A549 (cell line): ENCODE measurements around the gene OR2L3. TPM values are rescaled to one million over a fixed set of nuclear protein-coding genes. Genes with fewer than 3 reads are reported as not detected.

ENCODE experiments used
- ATAC-seq, 2 experiments: fragments of 200-7000 bp in 1 of 2; fragments of >200 bp in 1 of 2; cut with Nextera tagmentation in 1 of 2; cut with Tn5 transposase in 1 of 2; 3 replicates each; pipeline versions ENCODE4 v1.8.0 to v1.9.1; 2018 to 2020; ENCODE audit warnings: mild to moderate bottlenecking in 1 of 2, moderate library complexity in 1 of 2
- CTCF ChIA-PET: fragments of 300-600 bp; sonication (Branson Sonifier 250); formaldehyde crosslinking; extraction: SDS; loops from one replicate; lab custom pipeline; 2021; ENCODE audit warnings: antibody characterized with exemption, inconsistent platforms; lab: Yijun Ruan, JAX
- POLR2A ChIA-PET: fragments of 350-600 bp; formaldehyde crosslinking; extraction: SDS; loops from one replicate; lab custom pipeline; 2021; ENCODE audit warnings: antibody characterized with exemption, inconsistent platforms; lab: Yijun Ruan, JAX
- DNase-seq, 2 experiments: peaks; one replicate each; pipeline versions ENCODE4 v3.0.0 to v3.0.0-alpha.2; 2011 to 2016; ENCODE audit warnings: low read depth in 1 of 2, low spot score in 1 of 2
- FAIRE-seq: peaks from 2 replicates; lab custom pipeline; 2011; peaks lifted over from hg19 to GRCh38; lab: Jason Lieb, UNC
- H3K27ac ChIP-seq, 2 experiments: fragments of >200 bp; sonication (Bioruptor Twin); formaldehyde crosslinking; 3 replicates each; pipeline ENCODE4 v1.5.1; 2016 to 2017
- H3K4me1 ChIP-seq: fragments of >200 bp; sonication (Bioruptor Twin); formaldehyde crosslinking; 3 replicates; pipeline ENCODE4 v1.6.1; 2016
- H3K4me2 ChIP-seq: fragments of >200 bp; sonication (Bioruptor Twin); formaldehyde crosslinking; 3 replicates; pipeline ENCODE4 v1.6.1; 2016
- H3K4me3 ChIP-seq: fragments of >200 bp; sonication (Bioruptor Twin); formaldehyde crosslinking; 3 replicates; pipeline ENCODE4 v1.5.1; 2016
- H3K9me3 ChIP-seq: fragments of >200 bp; sonication (Bioruptor Twin); formaldehyde crosslinking; 3 replicates; pipeline ENCODE4 v1.6.1; 2016
- BHLHE40 ChIP-seq: IDR thresholded peaks from 2 replicates; pipeline ENCODE4 v1.6.1; 2012; ENCODE audit warnings: low read depth, low read length, inconsistent platforms
- CBX2 ChIP-seq: fragments of 200-600 bp; sonication (generic); IDR thresholded peaks from 2 replicates; pipeline ENCODE4 v1.6.1; 2016; ENCODE audit warnings: low read depth, mild to moderate bottlenecking, borderline replicate concordance
- CHD2 ChIP-seq: fragments of 150-350 bp; IDR thresholded peaks from 2 replicates; pipeline ENCODE4 v1.6.1; 2014; ENCODE audit warnings: low read length; ENCODE audit not compliant: partially characterized antibody
- CHD4 ChIP-seq: fragments of 200-600 bp; sonication (generic); IDR thresholded peaks from 2 replicates; pipeline ENCODE4 v1.6.1; 2016; ENCODE audit warnings: antibody characterized with exemption, mild to moderate bottlenecking, borderline replicate concordance
- EHF ChIP-seq: fragments of 250-450 bp; sonication (Bioruptor Pico); IDR thresholded peaks from 2 replicates; pipeline ENCODE4 v1.5.0; 2020; ENCODE audit warnings: mild to moderate bottlenecking
- EHMT2 ChIP-seq: fragments of 200-600 bp; sonication (generic); IDR thresholded peaks from 2 replicates; pipeline ENCODE4 v1.6.1; 2016; ENCODE audit warnings: antibody characterized with exemption, low read depth, mild to moderate bottlenecking, moderate library complexity
- ELK1 ChIP-seq: fragments of 150-350 bp; IDR thresholded peaks from 2 replicates; pipeline ENCODE4 v1.6.1; 2014; ENCODE audit warnings: low read depth, mild to moderate bottlenecking, low read length
- FOSB ChIP-seq: fragments of 250-450 bp; sonication (Bioruptor Pico); IDR thresholded peaks from 2 replicates; pipeline ENCODE4 v1.5.0; 2020; ENCODE audit warnings: mild to moderate bottlenecking, moderate library complexity
- FOXS1 ChIP-seq: fragments of 250-450 bp; sonication (Bioruptor Pico); IDR thresholded peaks from 2 replicates; pipeline ENCODE4 v1.5.0; 2020; ENCODE audit warnings: mild to moderate bottlenecking, moderate library complexity
- GATA3 ChIP-seq: IDR thresholded peaks from 2 replicates; pipeline ENCODE4 v1.6.1; 2012; ENCODE audit warnings: borderline replicate concordance
- HES2 ChIP-seq: fragments of >200 bp; sonication (Bioruptor Twin); formaldehyde crosslinking; IDR thresholded peaks from 2 replicates; pipeline ENCODE4 v1.6.1; 2016
- HEYL ChIP-seq: fragments of 250-450 bp; sonication (Bioruptor Pico); IDR thresholded peaks from 2 replicates; pipeline ENCODE4 v1.8.0; 2021; ENCODE audit warnings: mild to moderate bottlenecking, moderate library complexity
- HOXB13 ChIP-seq: fragments of 250-450 bp; sonication (Bioruptor Pico); IDR thresholded peaks from 2 replicates; pipeline ENCODE4 v1.5.0; 2020; ENCODE audit warnings: low read depth, mild to moderate bottlenecking, moderate library complexity
- HOXB5 ChIP-seq: fragments of 250-450 bp; sonication (Bioruptor Pico); IDR thresholded peaks from 2 replicates; pipeline ENCODE4 v1.5.0; 2020; ENCODE audit warnings: mild to moderate bottlenecking, moderate library complexity
- JUN ChIP-seq, 2 experiments: fragments of >200 bp; sonication (Bioruptor Twin); formaldehyde crosslinking; IDR thresholded peaks; 2 replicates in 1 of 2; 3 replicates in 1 of 2; pipeline ENCODE4 v1.6.1; 2016 to 2017
- KDM1A ChIP-seq: fragments of 200-600 bp; sonication (generic); IDR thresholded peaks from 2 replicates; pipeline ENCODE4 v1.6.1; 2016; ENCODE audit warnings: low read depth, mild to moderate bottlenecking
- MAFK ChIP-seq: fragments of 450-650 bp; IDR thresholded peaks from 2 replicates; pipeline ENCODE4 v1.6.1; 2014; ENCODE audit not compliant: partially characterized antibody
- MAX ChIP-seq: IDR thresholded peaks from 2 replicates; pipeline ENCODE4 v1.6.1; 2012
- MAZ ChIP-seq: fragments of 150-350 bp; IDR thresholded peaks from 2 replicates; pipeline ENCODE4 v1.6.1; 2014; ENCODE audit warnings: antibody characterized with exemption, low read depth, low read length, borderline replicate concordance
- MYC ChIP-seq: IDR thresholded peaks from 2 replicates; pipeline ENCODE4 v1.6.1; 2012; ENCODE audit warnings: mild to moderate bottlenecking, inconsistent platforms, low read length, improper control_type of control experiment, borderline replicate concordance
- RARB ChIP-seq: fragments of 250-450 bp; sonication (Bioruptor Pico); IDR thresholded peaks from 2 replicates; pipeline ENCODE4 v1.8.0; 2021; ENCODE audit warnings: mild to moderate bottlenecking, moderate library complexity
- SMC3 ChIP-seq: fragments of >200 bp; sonication (Bioruptor Twin); formaldehyde crosslinking; IDR thresholded peaks from 3 replicates; pipeline ENCODE4 v1.6.1; 2018; ENCODE audit warnings: inconsistent platforms
- WGBS: methylation state at CpG from one replicate; pipeline ENCODE4 v1.1.6; 2017; ENCODE audit errors: missing lambda C conversion rate; 5-methylcytosine and 5-hydroxymethylcytosine counted together
- polyA plus RNA-seq, 4 experiments: library from polyadenylated mRNA; depleted of rRNA in 3 of 4; stranded (reverse); fragments of >200 nt; fragmentation: RNase III in 1 of 4; extraction: RNeasy Plus Mini Kit Qiagen cat#74134 plus additional on column Dnase treatment in 1 of 4; gene quantifications; 2 replicates in 3 of 4; 3 replicates in 1 of 4; pipeline ENCODE4 v1.2.3, GENCODE V29; 2011 to 2017

The OR2L3 gene
- polyA plus RNA-seq, 2 of the 4 experiments (the other 2 are of a cell fraction), result not detected

GRCh38 chr1:248000169-248000568 is 46.5 kb upstream of the OR2L3 start (continued):
- TF ChIP-seq RARB (CRISPR knock-in tag) (no peak), FOSB (CRISPR knock-in tag) (no peak)
- TF ChIP-seq, all 56 proteins: peak for 0

- 2% methylated on average over 1 of the region's 1 CpG for WGBS
- POLR2A ChIA-PET, result no interaction called here
- CTCF ChIA-PET, result no interaction called here
- no peak for DNase-seq
- Histone ChIP-seq H3K9me3 (peaks cover 5% of the 10 kb centered on the region; the same call in 1 of the 3 replicates), H3K4me1 (no peaks in the 10 kb centered on the region), H3K4me3 (no peak overlapping the region), H3K4me2 (no peak overlapping the region), H3K27ac (no peak overlapping the region)
- no peak for FAIRE-seq
- no peak for ATAC-seq
- TF ChIP-seq HEYL (CRISPR knock-in tag), result no peak
- TF ChIP-seq HOXB5, result no peak
- peak; percentile 99 for TF ChIP-seq MAFK
- no peak for TF ChIP-seq SMC3
- no peak for TF ChIP-seq MAX
Measured at GRCh38 chr1:248007778-248008177, 38.9 kb upstream of the OR2L3 start.

GRCh38 chr1:248009681-248010080 is 37.0 kb upstream of the OR2L3 start:
- 40% methylated on average over 3 of the region's 3 CpGs for WGBS
- ATAC-seq (no peak), FAIRE-seq (no peak), DNase-seq (no peak)
- POLR2A ChIA-PET, result no interaction called here
- no peak overlapping the region for H3K27ac ChIP-seq
- peaks cover 5% of the 10 kb centered on the region; the same call in 1 of the 3 replicates for H3K9me3 ChIP-seq
- H3K4me2 ChIP-seq, result no peak overlapping the region
- no peaks in the 10 kb centered on the region for H3K4me1 ChIP-seq
- CTCF ChIA-PET, result no interaction called here
- no peak overlapping the region for H3K4me3 ChIP-seq
- TF ChIP-seq KDM1A (no peak), EHMT2 (no peak), BHLHE40 (no peak), HOXB5 (no peak), CHD2 (no peak), FOXS1 (CRISPR knock-in tag) (no peak), CHD4 (no peak), HEYL (CRISPR knock-in tag) (no peak)

GRCh38 chr1:248013229-248013710 is 33.4 kb upstream of the OR2L3 start, which contains the start of gene OR2L5:
OR2L5 (plus strand) TSS chr1:248013660; CDS start chr1:248021948, 8,288 bp downstream.
- ATAC-seq (no peak), DNase-seq (no peak), FAIRE-seq (no peak)
- ChIA-PET CTCF (no interaction called here), POLR2A (no interaction called here)
- no peak within 1 kb of the TSS for H3K27ac ChIP-seq
- 7% methylated on average over 2 of the region's 2 CpGs for WGBS
- no peaks in the 10 kb centered on the region for H3K4me1 ChIP-seq
- no peak within 1 kb of the TSS for H3K4me2 ChIP-seq
- TF ChIP-seq MYC (no peak), ELK1 (no peak), CBX2 (no peak), FOXS1 (CRISPR knock-in tag) (no peak), CHD4 (no peak), HOXB13 (CRISPR knock-in tag) (no peak), EHF (CRISPR knock-in tag) (no peak), SMC3 (no peak), JUN (IDR thresholded peaks at IDR 0.05) (no peak), MAZ (no peak), GATA3 (no peak), HES2 (no peak)
- H3K4me3 ChIP-seq, result no peak within 1 kb of the TSS
- H3K9me3 ChIP-seq, result no peaks in the 10 kb centered on the region
